Effector CD4-positive, alpha-beta T cell (primary cell): Measurements from ENCODE around the gene ERCC3.
"Not testable (repeated sequence)": the region's sequence is repeated elsewhere in the genome, so short reads cannot be mapped to it uniquely, and the experiment has no call there.

Experiments used
- DNase-seq: peaks from one replicate; pipeline ENCODE4 v3.0.0-alpha.2; 2020

ERCC3 gene

GRCh38 chr2:127225186-127225960, 68.6 kb downstream of the ERCC3 start:
- no peak for DNase-seq

- not testable (repeated sequence) for DNase-seq
Measured at GRCh38 chr2:127224135-127224534, 69.8 kb downstream of the ERCC3 start.

- DNase-seq, result no peak
Measured at GRCh38 chr2:127220768-127221527, 73.0 kb downstream of the ERCC3 start.

GRCh38 chr2:127220102-127220767, 73.7 kb downstream of the ERCC3 start, which contains the start of gene CYP27C1:
Gene CYP27C1 (minus strand): TSS chr2:127220299. CDS start chr2:127220270, 29 bp downstream.
- no peak for DNase-seq

GRCh38 chr2:127219171-127220070, 74.5 kb downstream of the ERCC3 start:
- DNase-seq, result no peak

- no peak for DNase-seq
Measured at GRCh38 chr2:127218812-127219170, 75.2 kb downstream of the ERCC3 start.

DNA sequence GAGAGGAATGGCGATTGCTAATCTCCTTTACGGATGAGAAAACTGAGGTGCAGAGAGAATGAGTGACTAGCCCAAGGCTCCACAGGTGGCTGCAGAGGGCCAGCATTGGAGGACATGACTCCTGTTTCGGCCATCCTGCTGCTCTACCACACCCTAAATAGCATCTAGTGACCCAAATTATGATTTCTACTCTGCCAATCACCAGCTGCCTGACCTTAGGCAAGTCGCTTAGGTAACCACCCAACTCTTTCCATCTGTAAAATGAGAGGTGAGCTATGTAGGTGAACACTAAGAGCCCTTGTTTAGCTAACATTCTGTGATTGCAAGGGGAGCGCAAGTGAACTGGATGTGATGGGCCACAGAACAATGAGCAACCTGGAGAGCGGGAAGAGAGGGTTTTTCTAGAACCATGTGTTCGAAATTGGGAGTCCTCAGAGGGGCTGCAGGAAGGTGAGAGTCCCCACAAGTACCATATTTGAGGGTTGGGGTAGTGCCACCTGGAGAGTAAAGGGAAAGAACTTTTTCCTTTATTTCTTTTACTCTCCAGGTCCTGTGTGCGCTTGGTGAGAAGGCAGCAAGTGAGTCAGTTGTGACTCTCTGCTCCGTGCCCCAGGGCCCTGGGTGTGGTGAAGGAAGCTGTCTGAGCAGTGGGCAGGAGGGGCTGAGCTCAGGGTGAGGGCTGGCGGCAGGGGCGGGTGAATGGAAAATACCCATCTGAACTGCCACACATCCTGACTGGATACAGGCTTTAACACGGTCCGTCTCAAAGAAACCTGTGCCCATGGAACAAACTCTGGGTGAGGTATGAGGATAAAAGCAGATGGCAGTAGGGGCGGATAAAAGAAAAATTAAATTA, 76.2 kb downstream of the ERCC3 start:
- DNase-seq, result no peak

GRCh38 chr2:127216593-127216992, 77.4 kb downstream of the ERCC3 start:
- DNase-seq, result no peak

- DNase-seq, result no peak
Measured at GRCh38 chr2:127216095-127216494, 77.8 kb downstream of the ERCC3 start.

- not testable (repeated sequence) for DNase-seq
Measured at GRCh38 chr2:127214201-127214600, 79.7 kb downstream of the ERCC3 start.

DNA sequence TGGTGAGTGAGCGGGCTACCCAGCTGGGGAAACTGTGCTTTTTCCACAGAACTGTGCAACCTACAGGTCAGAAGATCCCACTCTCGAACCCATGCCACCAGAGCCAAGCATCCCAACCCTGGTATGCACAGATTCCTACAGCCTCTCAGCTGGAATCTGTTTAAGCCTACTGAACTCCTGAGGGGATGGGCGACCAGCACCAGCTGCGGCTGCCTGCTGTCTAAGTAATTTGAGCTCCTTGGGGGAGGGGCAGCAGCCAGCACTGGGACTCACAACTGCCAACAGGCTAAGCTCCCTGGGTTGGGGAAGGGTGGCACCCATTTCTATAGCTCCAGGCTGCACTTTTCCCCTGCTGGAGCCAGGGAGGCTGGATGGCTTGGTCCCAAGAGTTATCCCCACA, 85.6 kb downstream of the ERCC3 start:
- no peak for DNase-seq
